ENCODE results near the gene ACTL10. TPM values are rescaled to one million over a fixed set of nuclear protein-coding genes. Genes with fewer than 3 reads are reported as not detected.

Gene ACTL10
- total and polyA plus RNA-seq, 2 of the 13 experiments (the other 11 are each of a cell fraction or from before 2014, with no cell fraction given) = not detected

DNA sequence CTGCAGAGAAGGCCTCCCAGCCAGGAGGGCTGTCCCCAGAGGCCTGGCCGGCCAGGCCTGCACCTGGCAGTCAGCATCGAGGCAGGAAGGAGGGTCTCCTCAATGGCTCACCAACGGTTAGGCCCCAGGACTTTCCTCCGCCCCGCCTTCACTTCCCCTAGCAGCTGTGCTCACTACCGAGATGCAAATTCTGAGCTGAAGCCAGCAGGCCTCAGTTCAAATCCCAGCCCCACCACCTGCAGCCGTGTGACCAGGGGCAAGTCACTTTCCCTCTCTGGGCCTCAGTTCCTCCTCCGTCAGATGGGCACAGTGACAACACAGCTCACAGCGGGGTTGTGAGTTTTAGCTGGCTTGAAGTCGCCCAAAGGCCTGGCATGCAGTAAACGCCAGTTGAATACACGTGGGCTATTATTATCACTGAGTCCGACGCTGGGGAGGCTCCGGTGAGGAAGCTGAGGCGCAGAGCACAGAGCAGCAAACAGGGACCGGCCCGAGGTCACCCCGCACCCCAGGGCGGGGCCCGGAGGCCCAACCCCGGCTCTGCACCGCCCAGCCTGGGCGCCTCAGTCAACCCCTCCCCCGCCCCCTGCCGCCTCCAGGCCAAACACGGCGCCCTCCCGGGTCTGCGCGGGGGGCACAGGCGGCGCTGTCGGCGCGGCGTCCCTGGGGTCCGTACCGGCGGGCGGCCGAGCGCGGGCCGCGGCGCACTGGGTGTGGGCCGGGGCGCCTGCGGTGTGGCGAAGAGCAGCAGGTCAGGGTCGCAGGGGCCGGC lies 18.8 kb downstream of the ACTL10 start (continued):
- TF ChIP-seq, protein P1, sequence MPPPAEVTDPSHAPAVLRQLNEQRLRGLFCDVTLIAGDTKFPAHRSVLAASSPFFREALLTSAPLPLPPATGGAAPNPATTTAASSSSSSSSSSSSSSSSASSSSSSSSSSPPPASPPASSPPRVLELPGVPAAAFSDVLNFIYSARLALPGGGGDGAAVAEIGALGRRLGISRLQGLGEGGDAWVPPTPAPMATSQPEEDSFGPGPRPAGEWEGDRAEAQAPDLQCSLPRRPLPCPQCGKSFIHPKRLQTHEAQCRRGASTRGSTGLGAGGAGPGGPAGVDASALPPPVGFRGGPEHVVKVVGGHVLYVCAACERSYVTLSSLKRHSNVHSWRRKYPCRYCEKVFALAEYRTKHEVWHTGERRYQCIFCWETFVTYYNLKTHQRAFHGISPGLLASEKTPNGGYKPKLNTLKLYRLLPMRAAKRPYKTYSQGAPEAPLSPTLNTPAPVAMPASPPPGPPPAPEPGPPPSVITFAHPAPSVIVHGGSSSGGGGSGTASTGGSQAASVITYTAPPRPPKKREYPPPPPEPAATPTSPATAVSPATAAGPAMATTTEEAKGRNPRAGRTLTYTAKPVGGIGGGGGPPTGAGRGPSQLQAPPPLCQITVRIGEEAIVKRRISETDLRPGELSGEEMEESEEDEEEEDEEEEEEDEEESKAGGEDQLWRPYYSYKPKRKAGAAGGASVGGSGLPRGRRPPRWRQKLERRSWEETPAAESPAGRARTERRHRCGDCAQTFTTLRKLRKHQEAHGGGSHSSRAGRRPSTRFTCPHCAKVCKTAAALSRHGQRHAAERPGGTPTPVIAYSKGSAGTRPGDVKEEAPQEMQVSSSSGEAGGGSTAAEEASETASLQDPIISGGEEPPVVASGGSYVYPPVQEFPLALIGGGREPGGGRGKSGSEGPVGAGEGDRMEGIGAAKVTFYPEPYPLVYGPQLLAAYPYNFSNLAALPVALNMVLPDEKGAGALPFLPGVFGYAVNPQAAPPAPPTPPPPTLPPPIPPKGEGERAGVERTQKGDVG (CRISPR knock-in tag; IDR thresholded peaks at IDR 0.05; ENCODE audit: borderline replicate concordance) = peak; percentile 23; the same call in 1 of the 2 replicates
- no peak for TF ChIP-seq TOPORS (CRISPR knock-in tag; IDR thresholded peaks at IDR 0.05)
- TF ChIP-seq, protein P2, sequence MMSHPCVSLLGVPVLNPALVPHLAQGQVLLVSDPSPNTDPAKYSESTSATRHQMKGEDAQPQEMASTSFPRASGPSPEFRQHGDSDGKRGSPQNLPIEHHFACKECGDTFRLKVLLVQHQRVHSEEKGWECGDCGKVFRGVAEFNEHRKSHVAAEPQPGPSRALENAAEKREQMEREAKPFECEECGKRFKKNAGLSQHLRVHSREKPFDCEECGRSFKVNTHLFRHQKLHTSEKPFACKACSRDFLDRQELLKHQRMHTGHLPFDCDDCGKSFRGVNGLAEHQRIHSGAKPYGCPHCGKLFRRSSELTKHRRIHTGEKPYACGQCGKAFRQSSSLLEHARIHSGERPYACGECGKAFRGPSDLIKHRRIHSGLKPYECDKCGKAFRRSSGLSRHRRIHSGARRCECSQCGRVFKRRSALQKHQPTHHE (CRISPR knock-in tag; IDR thresholded peaks at IDR 0.05; ENCODE audit: borderline replicate concordance) = no peak
- TF ChIP-seq ETV5 (CRISPR knock-in tag; IDR thresholded peaks at IDR 0.05; ENCODE audit: borderline replicate concordance) = peak; percentile 48; the same call in 1 of the 2 replicates
- peak; percentile 56; the same call in 1 of the 2 replicates for TF ChIP-seq ZNF205 (CRISPR knock-in tag; IDR thresholded peaks at IDR 0.05)
- TF ChIP-seq CHCHD3 (CRISPR knock-in tag; IDR thresholded peaks at IDR 0.05) = no peak
- TF ChIP-seq POLR2G (IDR thresholded peaks at IDR 0.05; ENCODE audit: low read depth, low read length) = no peak
- no peak for TF ChIP-seq PPARG (CRISPR knock-in tag; conservative IDR thresholded peaks at IDR 0.05)
- no peak for TF ChIP-seq MTA3 (CRISPR knock-in tag; IDR thresholded peaks at IDR 0.05)
- 0 out of 2 replicates have a peak, but pooled peaks have one; percentile 21 for TF ChIP-seq POLR2AphosphoS5 (IDR thresholded peaks at IDR 0.05; ENCODE audit: low read depth, low read length)
- no peak for TF ChIP-seq NFE2L2 (IDR thresholded peaks at IDR 0.05; ENCODE audit: low read length)
- no peak for TF ChIP-seq RNF2 (conservative IDR thresholded peaks at IDR 0.05; ENCODE audit: low read depth)
- no peak for TF ChIP-seq ZNF253 (CRISPR knock-in tag; IDR thresholded peaks at IDR 0.05; ENCODE audit: borderline replicate concordance)
- TF ChIP-seq, protein P3, sequence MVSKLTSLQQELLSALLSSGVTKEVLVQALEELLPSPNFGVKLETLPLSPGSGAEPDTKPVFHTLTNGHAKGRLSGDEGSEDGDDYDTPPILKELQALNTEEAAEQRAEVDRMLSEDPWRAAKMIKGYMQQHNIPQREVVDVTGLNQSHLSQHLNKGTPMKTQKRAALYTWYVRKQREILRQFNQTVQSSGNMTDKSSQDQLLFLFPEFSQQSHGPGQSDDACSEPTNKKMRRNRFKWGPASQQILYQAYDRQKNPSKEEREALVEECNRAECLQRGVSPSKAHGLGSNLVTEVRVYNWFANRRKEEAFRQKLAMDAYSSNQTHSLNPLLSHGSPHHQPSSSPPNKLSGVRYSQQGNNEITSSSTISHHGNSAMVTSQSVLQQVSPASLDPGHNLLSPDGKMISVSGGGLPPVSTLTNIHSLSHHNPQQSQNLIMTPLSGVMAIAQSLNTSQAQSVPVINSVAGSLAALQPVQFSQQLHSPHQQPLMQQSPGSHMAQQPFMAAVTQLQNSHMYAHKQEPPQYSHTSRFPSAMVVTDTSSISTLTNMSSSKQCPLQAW (CRISPR knock-in tag; IDR thresholded peaks at IDR 0.05) = 0 out of 2 replicates have a peak, but pooled peaks have one; percentile 22
- TF ChIP-seq FOSL2 (CRISPR knock-in tag; IDR thresholded peaks at IDR 0.05) = 0 out of 2 replicates have a peak, but pooled peaks have one; percentile 6
- TF ChIP-seq ZNF234 (CRISPR knock-in tag; conservative IDR thresholded peaks at IDR 0.05) = no peak
- TF ChIP-seq ZFYVE20 (CRISPR knock-in tag; IDR thresholded peaks at IDR 0.05; ENCODE audit: borderline replicate concordance, low read depth) = no peak
- no peak for TF ChIP-seq TCF7 (IDR thresholded peaks at IDR 0.05; ENCODE audit: low read depth)
- TF ChIP-seq, protein P4, sequence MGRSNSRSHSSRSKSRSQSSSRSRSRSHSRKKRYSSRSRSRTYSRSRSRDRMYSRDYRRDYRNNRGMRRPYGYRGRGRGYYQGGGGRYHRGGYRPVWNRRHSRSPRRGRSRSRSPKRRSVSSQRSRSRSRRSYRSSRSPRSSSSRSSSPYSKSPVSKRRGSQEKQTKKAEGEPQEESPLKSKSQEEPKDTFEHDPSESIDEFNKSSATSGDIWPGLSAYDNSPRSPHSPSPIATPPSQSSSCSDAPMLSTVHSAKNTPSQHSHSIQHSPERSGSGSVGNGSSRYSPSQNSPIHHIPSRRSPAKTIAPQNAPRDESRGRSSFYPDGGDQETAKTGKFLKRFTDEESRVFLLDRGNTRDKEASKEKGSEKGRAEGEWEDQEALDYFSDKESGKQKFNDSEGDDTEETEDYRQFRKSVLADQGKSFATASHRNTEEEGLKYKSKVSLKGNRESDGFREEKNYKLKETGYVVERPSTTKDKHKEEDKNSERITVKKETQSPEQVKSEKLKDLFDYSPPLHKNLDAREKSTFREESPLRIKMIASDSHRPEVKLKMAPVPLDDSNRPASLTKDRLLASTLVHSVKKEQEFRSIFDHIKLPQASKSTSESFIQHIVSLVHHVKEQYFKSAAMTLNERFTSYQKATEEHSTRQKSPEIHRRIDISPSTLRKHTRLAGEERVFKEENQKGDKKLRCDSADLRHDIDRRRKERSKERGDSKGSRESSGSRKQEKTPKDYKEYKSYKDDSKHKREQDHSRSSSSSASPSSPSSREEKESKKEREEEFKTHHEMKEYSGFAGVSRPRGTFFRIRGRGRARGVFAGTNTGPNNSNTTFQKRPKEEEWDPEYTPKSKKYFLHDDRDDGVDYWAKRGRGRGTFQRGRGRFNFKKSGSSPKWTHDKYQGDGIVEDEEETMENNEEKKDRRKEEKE (IDR thresholded peaks at IDR 0.05) = no peak
- TF ChIP-seq, protein P5, sequence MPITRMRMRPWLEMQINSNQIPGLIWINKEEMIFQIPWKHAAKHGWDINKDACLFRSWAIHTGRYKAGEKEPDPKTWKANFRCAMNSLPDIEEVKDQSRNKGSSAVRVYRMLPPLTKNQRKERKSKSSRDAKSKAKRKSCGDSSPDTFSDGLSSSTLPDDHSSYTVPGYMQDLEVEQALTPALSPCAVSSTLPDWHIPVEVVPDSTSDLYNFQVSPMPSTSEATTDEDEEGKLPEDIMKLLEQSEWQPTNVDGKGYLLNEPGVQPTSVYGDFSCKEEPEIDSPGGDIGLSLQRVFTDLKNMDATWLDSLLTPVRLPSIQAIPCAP (CRISPR knock-in tag; IDR thresholded peaks at IDR 0.05; ENCODE audit: low read depth) = no peak
